ENCODE data around the gene NUDT15.

- TF ChIP-seq CTCF (IDR thresholded peaks at IDR 0.05 in 4 of 5, conservative IDR thresholded peaks at IDR 0.05 in 1 of 5) (no peak), POLR2A (IDR thresholded peaks at IDR 0.05) (no peak)
Observed at GRCh38 chr13:48009284-48009683, 28.2 kb upstream of the NUDT15 start.

Data from gastrocnemius medialis (tissue), 4 donors.